Measurements from ENCODE around the gene CBX2.

CBX2 gene

GRCh38 chr17:79830763-79831264 lies 52.9 kb downstream of the CBX2 start:
- Histone ChIP-seq H3K9me2 (ENCODE audit: low read depth, low read length) (no peaks in the 10 kb centered on the region), H3F3A (ENCODE audit: insufficient read depth, low read length) (no peaks in the 10 kb centered on the region), H3K79me2 (ENCODE audit: insufficient read depth, low read length) (no peaks in the 10 kb centered on the region), H3K9ac (ENCODE audit: low read length) (no peak overlapping the region), H3K4me1 (ENCODE audit: insufficient read depth, low read length, severe bottlenecking) (peaks cover 2% of the 10 kb centered on the region), H3K4me2 (ENCODE audit: low read length) (no peak overlapping the region), H3K36me3 (ENCODE audit: insufficient read depth, low read length) (peaks cover 33% of the 10 kb centered on the region), H3K27me3 (ENCODE audit: insufficient read depth, low read length) (no peaks in the 10 kb centered on the region), H3K4me3 (ENCODE audit: low read depth, low read length, poor library complexity, severe bottlenecking) (no peak overlapping the region), H3K9me3 (ENCODE audit: low read length) (no peaks in the 10 kb centered on the region), H4K20me1 (ENCODE audit: insufficient read depth, low read length) (no peaks in the 10 kb centered on the region), H2AFZ (ENCODE audit: low read length) (no peak overlapping the region), H3K27ac (ENCODE audit: low read depth, low read length, poor library complexity, severe bottlenecking) (no peak overlapping the region)
- TF ChIP-seq, protein P1, sequence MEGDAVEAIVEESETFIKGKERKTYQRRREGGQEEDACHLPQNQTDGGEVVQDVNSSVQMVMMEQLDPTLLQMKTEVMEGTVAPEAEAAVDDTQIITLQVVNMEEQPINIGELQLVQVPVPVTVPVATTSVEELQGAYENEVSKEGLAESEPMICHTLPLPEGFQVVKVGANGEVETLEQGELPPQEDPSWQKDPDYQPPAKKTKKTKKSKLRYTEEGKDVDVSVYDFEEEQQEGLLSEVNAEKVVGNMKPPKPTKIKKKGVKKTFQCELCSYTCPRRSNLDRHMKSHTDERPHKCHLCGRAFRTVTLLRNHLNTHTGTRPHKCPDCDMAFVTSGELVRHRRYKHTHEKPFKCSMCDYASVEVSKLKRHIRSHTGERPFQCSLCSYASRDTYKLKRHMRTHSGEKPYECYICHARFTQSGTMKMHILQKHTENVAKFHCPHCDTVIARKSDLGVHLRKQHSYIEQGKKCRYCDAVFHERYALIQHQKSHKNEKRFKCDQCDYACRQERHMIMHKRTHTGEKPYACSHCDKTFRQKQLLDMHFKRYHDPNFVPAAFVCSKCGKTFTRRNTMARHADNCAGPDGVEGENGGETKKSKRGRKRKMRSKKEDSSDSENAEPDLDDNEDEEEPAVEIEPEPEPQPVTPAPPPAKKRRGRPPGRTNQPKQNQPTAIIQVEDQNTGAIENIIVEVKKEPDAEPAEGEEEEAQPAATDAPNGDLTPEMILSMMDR (IDR thresholded peaks at IDR 0.05; ENCODE audit: low read length), result no peak
- TF ChIP-seq EZH2 (IDR thresholded peaks at IDR 0.05; ENCODE audit: borderline replicate concordance, low read length), result no peak

- H3K9me3 ChIP-seq (ENCODE audit: low read length), result no peaks in the 10 kb centered on the region
- H3K9me2 ChIP-seq (ENCODE audit: low read depth, low read length), result no peaks in the 10 kb centered on the region
- H3K4me2 ChIP-seq (ENCODE audit: low read length), result no peak overlapping the region
- no peak overlapping the region for H2AFZ ChIP-seq (ENCODE audit: low read length)
- no peak overlapping the region for H3K4me3 ChIP-seq (ENCODE audit: low read depth, low read length, poor library complexity, severe bottlenecking)
- peaks cover 40% of the 10 kb centered on the region for H3K36me3 ChIP-seq (ENCODE audit: insufficient read depth, low read length)
- TF ChIP-seq, protein P1 (IDR thresholded peaks at IDR 0.05; ENCODE audit: low read length), result no peak
- TF ChIP-seq EZH2 (IDR thresholded peaks at IDR 0.05; ENCODE audit: borderline replicate concordance, low read length), result no peak
- H3K27me3 ChIP-seq (ENCODE audit: insufficient read depth, low read length), result no peaks in the 10 kb centered on the region
- no peaks in the 10 kb centered on the region for H3F3A ChIP-seq (ENCODE audit: insufficient read depth, low read length)
- H3K27ac ChIP-seq (ENCODE audit: low read depth, low read length, poor library complexity, severe bottlenecking), result no peak overlapping the region
- peaks cover 9% of the 10 kb centered on the region for H3K4me1 ChIP-seq (ENCODE audit: insufficient read depth, low read length, severe bottlenecking)
- no peak overlapping the region for H3K9ac ChIP-seq (ENCODE audit: low read length)
- H3K79me2 ChIP-seq (ENCODE audit: insufficient read depth, low read length), result no peaks in the 10 kb centered on the region
- H4K20me1 ChIP-seq (ENCODE audit: insufficient read depth, low read length), result no peaks in the 10 kb centered on the region
These were observed 53.6 kb downstream of the CBX2 start for GRCh38 chr17:79831265-79832217.

DNA sequence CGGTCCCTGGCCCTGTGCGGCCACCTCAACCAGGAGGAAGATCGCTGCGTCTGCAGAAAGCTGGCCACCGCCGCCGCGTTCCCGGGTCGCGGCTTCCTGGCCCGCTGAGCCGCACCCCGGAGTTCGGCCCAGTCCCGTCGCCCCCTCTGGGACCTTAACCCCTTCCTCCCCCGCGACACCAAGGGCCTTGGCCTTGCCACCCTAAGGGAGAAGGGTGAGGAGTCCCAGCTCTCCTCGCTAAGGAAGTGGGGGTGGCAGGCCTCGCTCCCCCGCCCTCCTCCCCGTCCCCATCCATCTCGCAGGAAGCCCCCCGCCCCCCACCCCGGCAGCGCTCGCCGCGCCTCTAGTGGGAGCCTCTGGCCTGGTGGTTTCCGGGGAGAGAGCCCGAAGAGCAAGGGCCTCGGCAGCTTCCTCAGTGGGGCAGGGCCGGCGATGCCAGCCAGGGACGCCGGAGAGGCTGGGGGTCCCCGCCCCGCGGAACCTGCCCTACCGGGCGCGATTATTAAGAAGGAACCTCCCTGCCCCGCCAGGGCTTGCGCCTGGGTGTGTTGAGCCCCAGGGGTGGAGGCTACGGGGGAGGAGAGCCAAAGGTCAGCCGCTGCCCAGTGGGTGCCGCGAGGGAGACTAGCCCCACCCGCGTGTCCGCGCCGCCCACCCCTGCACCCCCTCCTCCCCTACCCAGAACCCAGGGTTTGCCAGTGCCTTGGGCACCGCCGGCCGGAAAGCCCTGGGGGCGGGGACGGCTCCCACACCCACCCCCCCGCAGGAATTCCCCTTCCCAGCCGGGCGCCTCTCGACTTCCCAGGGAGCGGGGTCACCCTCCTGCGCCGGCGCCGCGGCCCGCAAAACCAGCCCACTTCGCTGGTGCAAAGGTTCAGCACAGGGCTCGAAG lies 54.5 kb downstream of the CBX2 start:
- Histone ChIP-seq H3F3A (ENCODE audit: insufficient read depth, low read length) (no peaks in the 10 kb centered on the region), H2AFZ (ENCODE audit: low read length) (no peak overlapping the region), H4K20me1 (ENCODE audit: insufficient read depth, low read length) (no peaks in the 10 kb centered on the region), H3K27ac (ENCODE audit: low read depth, low read length, poor library complexity, severe bottlenecking) (no peak overlapping the region), H3K4me3 (ENCODE audit: low read depth, low read length, poor library complexity, severe bottlenecking) (no peak overlapping the region), H3K9me2 (ENCODE audit: low read depth, low read length) (no peaks in the 10 kb centered on the region), H3K4me1 (ENCODE audit: insufficient read depth, low read length, severe bottlenecking) (peaks cover 19% of the 10 kb centered on the region), H3K4me2 (ENCODE audit: low read length) (no peak overlapping the region), H3K36me3 (ENCODE audit: insufficient read depth, low read length) (peaks cover 41% of the 10 kb centered on the region), H3K9me3 (ENCODE audit: low read length) (no peaks in the 10 kb centered on the region), H3K9ac (ENCODE audit: low read length) (no peak overlapping the region), H3K79me2 (ENCODE audit: insufficient read depth, low read length) (no peaks in the 10 kb centered on the region), H3K27me3 (ENCODE audit: insufficient read depth, low read length) (no peaks in the 10 kb centered on the region)
- TF ChIP-seq, protein P1 (IDR thresholded peaks at IDR 0.05; ENCODE audit: low read length), result no peak
- TF ChIP-seq EZH2 (IDR thresholded peaks at IDR 0.05; ENCODE audit: borderline replicate concordance, low read length), result no peak
